NCI-H226 (cell line): ENCODE results near the gene MTFP1.
"Not testable (repeated sequence)": the region's sequence is repeated elsewhere in the genome, so short reads cannot be mapped to it uniquely, and the experiment has no call there.

Experiments used
- DNase-seq: peaks from one replicate; pipeline ENCODE4 v3.0.0-alpha.2; 2015

Gene MTFP1

DNA sequence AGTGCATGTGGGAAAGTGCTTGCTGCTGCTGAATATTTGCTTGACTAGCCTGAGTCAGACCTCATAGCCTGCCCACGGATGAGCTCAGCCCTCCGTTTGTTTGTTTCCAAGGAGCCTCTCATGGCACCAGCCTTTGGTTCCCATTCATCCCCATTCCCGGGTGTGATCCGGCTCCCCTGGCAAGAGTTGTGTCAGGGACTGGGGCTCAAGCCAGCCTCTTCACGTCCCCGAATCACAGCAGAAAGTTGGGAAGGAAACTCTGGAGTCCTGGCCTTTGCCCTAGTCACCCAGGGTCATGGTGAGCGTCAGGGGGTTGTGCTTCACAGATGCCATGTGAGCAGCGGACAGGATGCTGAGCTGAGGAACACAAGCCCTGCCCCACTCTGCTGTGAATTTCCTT is 32.4 kb downstream of the MTFP1 start:
- DNase-seq = no peak

DNA sequence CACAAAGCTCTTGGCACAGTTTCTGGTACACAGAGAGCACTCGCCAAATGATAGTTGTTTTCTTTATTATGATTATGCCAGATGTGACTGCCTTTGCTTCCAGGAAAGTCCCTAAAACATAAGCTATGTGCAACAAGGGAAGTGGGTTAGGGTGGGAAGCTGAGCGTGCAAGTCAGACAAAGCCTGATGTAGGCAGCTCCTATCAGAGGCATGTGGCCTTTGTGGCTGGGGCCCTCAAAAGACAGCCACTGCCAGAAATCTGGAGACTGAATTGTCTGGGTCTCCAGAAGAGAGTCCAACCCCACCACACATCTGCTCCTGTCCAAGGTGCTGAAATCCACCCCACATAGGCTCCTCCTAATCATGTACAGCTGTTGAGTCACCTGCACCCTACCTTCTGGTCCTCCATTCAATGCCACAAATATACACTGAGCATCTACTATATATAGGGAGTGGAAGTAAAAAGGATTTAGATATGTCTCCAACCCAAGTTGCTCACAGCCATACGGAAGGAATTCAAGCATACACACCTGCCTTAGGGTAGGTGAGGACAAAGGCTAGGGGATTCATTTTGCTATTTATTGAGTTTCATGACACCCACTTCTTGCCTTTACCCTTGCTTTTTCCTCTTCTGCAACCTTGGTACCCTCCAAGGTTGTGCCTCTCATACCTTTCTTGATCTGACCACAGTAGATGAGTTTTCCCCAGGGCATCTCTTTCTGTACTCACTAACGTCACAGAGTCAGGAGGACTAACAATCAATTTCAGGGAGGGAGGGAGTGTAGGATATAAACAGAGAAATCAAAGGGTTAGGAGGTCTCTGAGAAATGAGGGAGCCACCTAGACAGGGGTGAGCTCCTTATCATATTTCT is 33.8 kb downstream of the MTFP1 start:
- no peak for DNase-seq

DNA sequence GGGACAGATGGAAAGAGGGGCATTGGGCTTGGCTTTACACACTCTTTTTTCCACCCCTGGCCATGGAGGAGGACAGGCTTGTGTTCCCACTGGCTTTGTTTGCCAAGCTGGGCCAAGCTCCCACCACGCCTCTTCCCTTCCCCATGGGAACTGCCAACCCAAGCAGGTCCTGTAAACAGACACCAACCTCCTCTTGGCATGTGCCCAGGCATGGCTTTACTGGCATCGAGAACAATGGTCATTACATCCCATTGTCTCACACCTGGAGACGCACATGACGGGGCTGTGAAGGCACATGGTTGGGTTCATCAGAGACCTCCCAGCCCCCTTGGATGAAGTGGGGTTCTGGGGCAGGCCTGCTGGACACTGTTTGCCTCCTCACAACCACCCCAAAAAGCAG is 34.6 kb downstream of the MTFP1 start:
- no peak for DNase-seq

DNA sequence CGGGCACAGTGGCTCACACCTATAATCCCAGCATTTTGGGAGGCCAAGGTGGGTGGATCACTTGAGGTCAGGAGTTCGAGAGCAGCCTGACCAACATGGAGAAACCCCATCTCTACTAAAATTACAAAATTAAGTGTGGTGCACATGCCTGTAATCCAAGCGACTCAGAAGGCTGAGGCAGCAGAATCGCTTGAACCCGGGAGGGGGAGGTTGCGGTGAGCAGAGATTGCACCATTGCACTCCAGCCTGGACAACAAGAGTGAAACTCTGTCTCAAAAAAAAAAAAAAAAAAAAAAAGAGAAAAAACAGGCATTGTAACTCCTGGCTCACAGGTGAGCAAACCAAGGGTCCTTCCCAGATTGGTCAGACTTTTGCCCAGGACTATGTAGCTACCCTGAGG is 35.0 kb downstream of the MTFP1 start:
- not testable (repeated sequence) for DNase-seq

DNA sequence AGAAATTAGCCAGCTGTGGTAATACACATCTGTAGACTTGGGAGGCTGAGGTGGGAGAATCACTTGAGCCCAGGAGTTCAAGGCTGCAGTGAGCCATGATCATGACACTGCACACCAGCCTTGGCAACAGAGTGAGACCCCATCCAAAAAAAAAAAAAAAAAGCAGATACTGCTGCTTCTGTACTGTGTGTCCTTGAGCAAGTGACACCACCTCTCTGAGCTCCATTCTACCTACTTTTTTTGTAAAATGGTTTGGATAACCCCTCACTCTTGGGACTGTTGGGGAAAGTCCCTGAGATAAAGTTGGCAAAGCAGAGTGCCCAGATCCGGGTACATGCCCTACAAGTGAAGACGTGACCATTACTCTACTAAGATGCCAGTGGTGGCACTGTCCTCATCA is 43.6 kb downstream of the MTFP1 start:
- no peak for DNase-seq

GRCh38 chr22:30470655-30471054 is 45.1 kb downstream of the MTFP1 start:
- no peak for DNase-seq

GRCh38 chr22:30471616-30472318 is 46.2 kb downstream of the MTFP1 start, which contains the start of gene SEC14L3:
TSS of gene SEC14L3 (minus strand) at chr22:30472017. CDS start at chr22:30471958, 59 bp downstream.
- DNase-seq = no peak

GRCh38 chr22:30472994-30473720 is 47.6 kb downstream of the MTFP1 start:
- no peak for DNase-seq

GRCh38 chr22:30474121-30474520 is 48.6 kb downstream of the MTFP1 start:
- DNase-seq = no peak

- DNase-seq = no peak
Measured at GRCh38 chr22:30474683-30475424, 49.3 kb downstream of the MTFP1 start.
